ENCODE measurements around the gene SNRPD1. TPM values are rescaled to one million over a fixed set of nuclear protein-coding genes. Genes with fewer than 3 reads are reported as not detected.
"Not testable (repeated sequence)": the region's sequence is repeated elsewhere in the genome, so short reads cannot be mapped to it uniquely, and the experiment has no call there.

The SNRPD1 gene
- total RNA-seq, 1 experiment from 2014 or later: 59.1 TPM

- DNase-seq (ENCODE audit: low spot score): no peak
Observed at GRCh38 chr18:21636769-21637168, 24.7 kb downstream of the SNRPD1 start.

- no peak for DNase-seq (ENCODE audit: low spot score)
Observed at GRCh38 chr18:21638822-21639221, 26.7 kb downstream of the SNRPD1 start.

- DNase-seq (ENCODE audit: low spot score): not testable (repeated sequence)
Observed at GRCh38 chr18:21640375-21640774, 28.3 kb downstream of the SNRPD1 start.

GRCh38 chr18:21650311-21650710, 38.2 kb downstream of the SNRPD1 start:
- no peak for DNase-seq (ENCODE audit: low spot score)

GRCh38 chr18:21652073-21652472, 40.0 kb downstream of the SNRPD1 start:
- DNase-seq (ENCODE audit: low spot score): no peak

GRCh38 chr18:21653361-21653760, 41.2 kb downstream of the SNRPD1 start:
- no peak for DNase-seq (ENCODE audit: low spot score)

- DNase-seq (ENCODE audit: low spot score): no peak
Observed at GRCh38 chr18:21656402-21656801, 44.3 kb downstream of the SNRPD1 start.

- DNase-seq (ENCODE audit: low spot score): no peak
Observed at GRCh38 chr18:21660078-21660477, 48.0 kb downstream of the SNRPD1 start.

- no peak for DNase-seq (ENCODE audit: low spot score)
Observed at GRCh38 chr18:21662581-21662980, 50.5 kb downstream of the SNRPD1 start.

- DNase-seq (ENCODE audit: low spot score): no peak
Observed at GRCh38 chr18:21663578-21663977, 51.5 kb downstream of the SNRPD1 start.

- no peak for DNase-seq (ENCODE audit: low spot score)
Observed at GRCh38 chr18:21664069-21664468, 52.0 kb downstream of the SNRPD1 start.

- peak; percentile 66 for DNase-seq (ENCODE audit: low spot score)
Observed at GRCh38 chr18:21669736-21670285, 57.7 kb downstream of the SNRPD1 start.

- peak; percentile 82 for DNase-seq (ENCODE audit: low spot score)
Observed at GRCh38 chr18:21672521-21673267, 60.6 kb downstream of the SNRPD1 start.

GRCh38 chr18:21675354-21675753, 63.2 kb downstream of the SNRPD1 start:
- peak; percentile 59 for DNase-seq (ENCODE audit: low spot score)

GRCh38 chr18:21678859-21679258, 66.7 kb downstream of the SNRPD1 start:
- DNase-seq (ENCODE audit: low spot score): no peak

GRCh38 chr18:21680161-21680560, 68.0 kb downstream of the SNRPD1 start:
- DNase-seq (ENCODE audit: low spot score): no peak

- DNase-seq (ENCODE audit: low spot score): peak; percentile 29
Observed at GRCh38 chr18:21682371-21683051, 70.4 kb downstream of the SNRPD1 start.

Other genes with a start within 250 kb of the SNRPD1 start
- gene ESCO1, start 11.6 kb upstream of the SNRPD1 start, total RNA-seq (2014; rRNA removed; shearing (Covaris generic)): 13.0 and 14.2 TPM in 2 replicates
- 12.9 and 16.2 TPM in 2 replicates for gene ABHD3, start 92.5 kb downstream of the SNRPD1 start, total RNA-seq (2014; rRNA removed; shearing (Covaris generic))
- gene MIB1, start 128.5 kb downstream of the SNRPD1 start, total RNA-seq (2014; rRNA removed; shearing (Covaris generic)): 27.1 and 35.8 TPM in 2 replicates